Psoas muscle (tissue), 8 donors: Measurements from ENCODE around the gene KLHL36. TPM values are rescaled to one million over a fixed set of nuclear protein-coding genes. Genes with fewer than 3 reads are reported as not detected.

Experiments used
- ATAC-seq, 4 donors: fragments of 200-7000 bp; cut with Tn5 transposase; one replicate each; pipeline ENCODE4 v1.9.1; 2020; ENCODE audit warnings: moderate library complexity in 3 of 4, mild to moderate bottlenecking in 2 of 4
- DNase-seq, 2 donors: peaks; one replicate each; pipeline ENCODE4 v3.0.0-alpha.2; 2020
- H3K27ac ChIP-seq: fragments of 200-600 bp; one replicate; pipeline ENCODE4 v1.8.0; 2022
- H3K27me3 ChIP-seq, 3 donors: fragments of 200-600 bp in 1 of 3; one replicate each; pipeline versions ENCODE4 v1.6.1 to v1.8.0; 2013 to 2022; ENCODE audit warnings: low read length in 2 of 3, mild to moderate bottlenecking in 2 of 3, moderate library complexity in 1 of 3; ENCODE audit not compliant: insufficient read depth in 3 of 3
- H3K36me3 ChIP-seq, 2 donors: fragments of 200-600 bp in 1 of 2; one replicate each; pipeline versions ENCODE4 v1.6.1 to v1.8.0; 2013 to 2022; ENCODE audit warnings: low read depth in 1 of 2, mild to moderate bottlenecking in 1 of 2, moderate library complexity in 1 of 2; ENCODE audit not compliant: insufficient read depth in 1 of 2
- H3K4me1 ChIP-seq: fragments of 200-600 bp; one replicate; pipeline ENCODE4 v1.8.0; 2022
- H3K4me3 ChIP-seq: fragments of 200-600 bp; one replicate; pipeline ENCODE4 v1.8.0; 2022; ENCODE audit warnings: mild to moderate bottlenecking
- H3K9me3 ChIP-seq: fragments of 200-600 bp; one replicate; pipeline ENCODE4 v1.8.0; 2022
- CTCF ChIP-seq: fragments of 200-600 bp; IDR thresholded peaks from one replicate; pipeline ENCODE4 v1.8.0; 2022; ENCODE audit warnings: antibody characterized with exemption
- WGBS, 3 donors: extraction: QIAGEN DNeasy Blood & Tissue Kit; methylation state at CpG; one replicate each; pipeline versions ENCODE4 v1.1.6 to v1.1.7; 2013; 5-methylcytosine and 5-hydroxymethylcytosine counted together
- intact Hi-C, 2 donors: fragments of 100-400 bp; cut with DNase I; formaldehyde crosslinking; loops; one replicate each; pipeline versions ENCODE4 v1.11.0 to v1.14.2; 2022
- polyA plus RNA-seq, 3 donors: library from polyadenylated mRNA; stranded (reverse); fragments of 200-250 nt; gene quantifications; one replicate each; pipeline ENCODE4 v1.2.3, GENCODE V29; 2013
- total RNA-seq, 4 donors: library from RNA; stranded (reverse); fragmentation: NEBNext Ultra II Directional in 2 of 4; extraction: Animal tissue kit (Norgen Biotek cat#: 25700) in 2 of 4; gene quantifications; one replicate each; pipeline versions ENCODE4 v1.2.1 to v1.2.4, GENCODE V29; 2021 to 2023
- donor health status: healthy with polysubstance abuse.
- donor health status: DM: no; HTN: no; CAD: no; lungs with moderate emphysema.
- donor health status: Bipolar disorder and iron deficiency.
- donor health status: healthy.
- donor health status: DM: yes; HTN: yes; CAD: no.
- donor health status: DM: no; HTN: no; CAD: no.
- donor health status: DM: no; HTN: no; CAD: no.
- donor health status: DM: yes; HTN: yes; CAD: no.

KLHL36 gene
- total and polyA plus RNA-seq, 7 donors: 5.9 to 19.3 (median 13.1) TPM

GRCh38 chr16:84654998-84655397 lies 6.7 kb downstream of the KLHL36 start:
- H3K27ac ChIP-seq: no peak overlapping the region

GRCh38 chr16:84656649-84657048 lies 8.3 kb downstream of the KLHL36 start:
- Histone ChIP-seq H3K36me3 (peaks cover 4 to 81% of the 10 kb centered on the region in 2 donors), H3K27me3 (no peaks in the 10 kb centered on the region), H3K4me1 (no peaks in the 10 kb centered on the region), H3K4me3 (no peak overlapping the region), H3K9me3 (no peaks in the 10 kb centered on the region), H3K27ac (no peak overlapping the region)
- no peak for DNase-seq
- 92 to 97% (median 93%) methylated on average over 22 of the region's 22 CpGs for WGBS, 3 donors
- no peak for ATAC-seq
- intact Hi-C loops: no loop called here
- no peak for TF ChIP-seq CTCF

More at GRCh38 chr16:84654998-84655397, 6.7 kb downstream of the KLHL36 start:
- Histone ChIP-seq H3K4me1 (no peaks in the 10 kb centered on the region), H3K36me3 (peaks cover 4 to 76% of the 10 kb centered on the region in 2 donors), H3K27me3 (no peaks in the 10 kb centered on the region), H3K4me3 (no peak overlapping the region), H3K9me3 (no peaks in the 10 kb centered on the region)
- intact Hi-C loops: no loop called here
- DNase-seq: no peak
- WGBS, 3 donors: 45 to 63% (median 57%) methylated on average over 6 of the region's 6 CpGs
- ATAC-seq: no peak
- TF ChIP-seq CTCF: no peak

- no peaks in the 10 kb centered on the region for H3K27me3 ChIP-seq
- H3K36me3 ChIP-seq: peaks cover 4 to 81% of the 10 kb centered on the region in 2 donors
- ATAC-seq (no peak), DNase-seq (no peak)
- H3K27ac ChIP-seq: no peak overlapping the region
- no peak for TF ChIP-seq CTCF
- H3K4me1 ChIP-seq: no peaks in the 10 kb centered on the region
- H3K4me3 ChIP-seq: no peak overlapping the region
- 97 to 98% (median 97%) methylated on average over 50 of the region's 50 CpGs for WGBS, 3 donors
- intact Hi-C loops: no loop called here
- H3K9me3 ChIP-seq: no peaks in the 10 kb centered on the region
Measured at GRCh38 chr16:84657229-84657837, 9.0 kb downstream of the KLHL36 start.

- no peaks in the 10 kb centered on the region for H3K4me1 ChIP-seq
- ATAC-seq: no peak
- no peak overlapping the region for H3K27ac ChIP-seq
- H3K36me3 ChIP-seq: peaks cover 6 to 82% of the 10 kb centered on the region in 2 donors
- H3K4me3 ChIP-seq: no peak overlapping the region
- no peak for DNase-seq
- no peak for TF ChIP-seq CTCF
- intact Hi-C loops: no loop called here
- H3K9me3 ChIP-seq: no peaks in the 10 kb centered on the region
- WGBS, 3 donors: 46 to 59% (median 49%) methylated on average over 11 of the region's 11 CpGs
- H3K27me3 ChIP-seq: no peaks in the 10 kb centered on the region
Measured at GRCh38 chr16:84658690-84659089, 10.4 kb downstream of the KLHL36 start.
